ENCODE data around the gene FBXO7.

Gene FBXO7

GRCh38 chr22:32533265-32534111 is 58.9 kb downstream of the FBXO7 start:
- DNase-seq: no peak

GRCh38 chr22:32534252-32535235 is 59.9 kb downstream of the FBXO7 start:
- no peak for DNase-seq

GRCh38 chr22:32535531-32536190 is 61.0 kb downstream of the FBXO7 start:
- DNase-seq: no peak

GRCh38 chr22:32536352-32536751 is 61.7 kb downstream of the FBXO7 start:
- DNase-seq: no peak

GRCh38 chr22:32538521-32538920 is 63.9 kb downstream of the FBXO7 start:
- no peak for DNase-seq

GRCh38 chr22:32539631-32540421 is 65.2 kb downstream of the FBXO7 start:
- DNase-seq: no peak

GRCh38 chr22:32541481-32541880 is 66.9 kb downstream of the FBXO7 start:
- no peak for DNase-seq

- DNase-seq: no peak
Measured at GRCh38 chr22:32542066-32542676, 67.6 kb downstream of the FBXO7 start.

GRCh38 chr22:32542677-32543357 is 68.2 kb downstream of the FBXO7 start:
- no peak for DNase-seq

- DNase-seq: no peak
Measured at GRCh38 chr22:32544953-32545558, 70.4 kb downstream of the FBXO7 start.

GRCh38 chr22:32545801-32546200 is 71.2 kb downstream of the FBXO7 start:
- no peak for DNase-seq

GRCh38 chr22:32546496-32546895 is 71.9 kb downstream of the FBXO7 start:
- DNase-seq: no peak

- DNase-seq: no peak
Measured at GRCh38 chr22:32546935-32547334, 72.3 kb downstream of the FBXO7 start.

GRCh38 chr22:32548039-32548438 is 73.4 kb downstream of the FBXO7 start:
- DNase-seq: no peak

Data from NCI-H774 (cell line).